Cardiac muscle cell (in vitro differentiated cells and primary cell): Measurements from ENCODE around the gene PEX14. TPM values are rescaled to one million over a fixed set of nuclear protein-coding genes. Genes with fewer than 3 reads are reported as not detected.

Experiments used
- DNase-seq, 2 donors: peaks; one replicate each; pipeline versions ENCODE4 v3.0.0 to v3.0.0-alpha.2; 2010 to 2017; ENCODE audit warnings: low read depth in 1 of 2, low spot score in 1 of 2
- H3K27ac ChIP-seq: fragments of 200-600 bp; sonication (generic); 2 replicates; pipeline ENCODE4 v1.5.1; 2016
- H3K27me3 ChIP-seq: fragments of 200-600 bp; sonication (generic); 2 replicates; pipeline ENCODE4 v1.6.0; 2016; ENCODE audit warnings: control low read depth
- H3K36me3 ChIP-seq: fragments of 200-600 bp; sonication (generic); 2 replicates; pipeline ENCODE4 v1.5.1; 2016; ENCODE audit warnings: control low read depth
- H3K4me1 ChIP-seq: fragments of 200-600 bp; sonication (generic); 2 replicates; pipeline ENCODE4 v1.8.1; 2017; ENCODE audit warnings: low read depth, mild to moderate bottlenecking, mixed run types
- H3K4me3 ChIP-seq: fragments of 200-600 bp; sonication (generic); 2 replicates; pipeline ENCODE4 v1.5.1; 2016; ENCODE audit warnings: mild to moderate bottlenecking
- H3K9me3 ChIP-seq: fragments of 200-600 bp; sonication (generic); 2 replicates; pipeline ENCODE4 v1.5.1; 2017; ENCODE audit warnings: low read depth, mild to moderate bottlenecking, control low read depth
- polyA plus RNA-seq: library from polyadenylated mRNA; unstranded; fragments of >200 nt; fragmentation: Nextera tagmentation; extraction: Ambion mirVana; gene quantifications from 2 replicates; pipeline ENCODE4 v1.2.1, GENCODE V29; 2016
- total RNA-seq: library from RNA; depleted of rRNA; stranded (reverse); fragments of >200 nt; gene quantifications from 2 replicates; pipeline ENCODE4 v1.2.3, GENCODE V29; 2016
- TF ChIP-seq, protein P1 (sequence below): IDR thresholded peaks from 2 replicates; pipeline ENCODE4 v1.5.1; 2012; ENCODE audit warnings: low read depth, mild to moderate bottlenecking, low read length

PEX14 gene
- total and polyA plus RNA-seq, 2 experiments from 2014 or later: 25.0 to 32.1 TPM

DNA sequence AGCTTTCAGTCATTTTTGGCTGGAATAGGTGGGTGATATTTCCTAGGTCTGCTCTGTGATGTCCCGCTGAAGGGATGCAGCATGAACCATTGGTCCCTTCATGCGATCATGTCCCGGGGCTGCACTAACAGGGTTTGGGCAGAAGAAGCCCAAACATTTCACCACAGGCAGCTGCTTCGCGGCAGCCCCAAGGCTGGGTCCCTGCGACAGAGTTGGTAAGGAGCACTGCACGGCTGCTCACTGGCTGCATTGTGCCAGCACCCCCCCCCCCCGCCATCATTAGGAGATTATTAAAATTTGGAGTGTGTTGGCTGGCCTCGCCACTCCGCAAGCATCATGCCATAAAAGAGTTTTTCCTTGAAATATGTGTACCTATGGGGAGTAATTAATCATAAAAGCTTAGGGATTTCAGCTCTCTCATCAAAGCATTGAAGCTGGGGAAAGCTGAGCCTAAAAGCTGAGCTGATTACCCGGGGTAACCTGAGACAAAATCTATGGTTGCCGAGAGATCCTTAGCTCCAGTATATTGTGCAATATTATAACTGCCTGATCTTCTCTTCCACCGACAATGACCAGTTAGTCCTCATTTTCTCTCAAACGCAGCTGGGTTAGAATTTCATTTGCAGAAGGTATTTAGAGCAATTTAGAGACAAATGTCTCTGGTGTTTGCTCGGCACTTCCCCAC, 62.5 kb downstream of the PEX14 start:
- H3K27ac ChIP-seq: no peak overlapping the region
- H3K4me3 ChIP-seq: no peak overlapping the region
- H3K4me1 ChIP-seq: peaks cover 31% of the 10 kb centered on the region
- no peak for DNase-seq
- TF ChIP-seq, protein P1, sequence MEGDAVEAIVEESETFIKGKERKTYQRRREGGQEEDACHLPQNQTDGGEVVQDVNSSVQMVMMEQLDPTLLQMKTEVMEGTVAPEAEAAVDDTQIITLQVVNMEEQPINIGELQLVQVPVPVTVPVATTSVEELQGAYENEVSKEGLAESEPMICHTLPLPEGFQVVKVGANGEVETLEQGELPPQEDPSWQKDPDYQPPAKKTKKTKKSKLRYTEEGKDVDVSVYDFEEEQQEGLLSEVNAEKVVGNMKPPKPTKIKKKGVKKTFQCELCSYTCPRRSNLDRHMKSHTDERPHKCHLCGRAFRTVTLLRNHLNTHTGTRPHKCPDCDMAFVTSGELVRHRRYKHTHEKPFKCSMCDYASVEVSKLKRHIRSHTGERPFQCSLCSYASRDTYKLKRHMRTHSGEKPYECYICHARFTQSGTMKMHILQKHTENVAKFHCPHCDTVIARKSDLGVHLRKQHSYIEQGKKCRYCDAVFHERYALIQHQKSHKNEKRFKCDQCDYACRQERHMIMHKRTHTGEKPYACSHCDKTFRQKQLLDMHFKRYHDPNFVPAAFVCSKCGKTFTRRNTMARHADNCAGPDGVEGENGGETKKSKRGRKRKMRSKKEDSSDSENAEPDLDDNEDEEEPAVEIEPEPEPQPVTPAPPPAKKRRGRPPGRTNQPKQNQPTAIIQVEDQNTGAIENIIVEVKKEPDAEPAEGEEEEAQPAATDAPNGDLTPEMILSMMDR: no peak
- peaks cover 5% of the 10 kb centered on the region for H3K36me3 ChIP-seq
- H3K27me3 ChIP-seq: no peaks in the 10 kb centered on the region
- H3K9me3 ChIP-seq: no peaks in the 10 kb centered on the region

DNA sequence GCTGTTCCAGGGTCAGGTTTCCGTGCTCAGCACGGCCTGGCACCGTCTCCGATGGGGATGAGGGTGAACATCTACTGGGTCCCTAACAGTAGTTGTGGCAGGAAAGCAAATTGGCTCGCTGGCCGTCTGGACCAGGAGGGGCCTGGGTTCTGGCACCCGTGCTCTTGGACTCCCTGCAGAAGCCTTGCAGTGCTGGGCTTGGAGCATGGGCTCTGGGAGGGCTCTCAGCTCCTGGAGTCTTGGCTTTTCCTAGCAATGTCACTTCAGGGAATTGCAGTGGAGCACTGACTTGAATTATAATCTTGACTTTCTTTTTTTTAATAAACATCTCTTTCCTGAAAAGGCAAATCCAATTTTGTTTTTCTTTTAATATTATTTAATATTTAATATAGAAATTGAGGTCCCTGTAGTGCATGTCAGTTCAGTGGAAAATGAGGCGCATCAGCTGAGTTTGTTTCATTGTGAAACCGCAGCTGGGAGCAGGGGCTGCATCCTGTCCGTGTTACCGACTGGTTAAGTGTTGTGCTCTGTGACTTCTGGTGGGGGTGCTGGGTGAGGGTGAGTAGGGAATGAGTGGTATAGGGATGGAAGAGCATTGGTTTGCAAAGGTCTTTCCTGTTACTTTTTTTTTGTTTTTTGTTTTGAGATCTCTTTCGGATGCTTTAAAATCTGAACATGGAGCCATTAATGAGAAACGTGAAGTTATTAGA, 64.1 kb downstream of the PEX14 start:
- Histone ChIP-seq H3K4me1 (peaks cover 31% of the 10 kb centered on the region), H3K27ac (peak overlapping the region; percentile 32), H3K27me3 (no peaks in the 10 kb centered on the region), H3K9me3 (no peaks in the 10 kb centered on the region), H3K36me3 (peaks cover 5% of the 10 kb centered on the region), H3K4me3 (no peak overlapping the region)
- peak in 1 of 2 donors; percentile 15 for DNase-seq
- TF ChIP-seq, protein P1: no peak

DNA sequence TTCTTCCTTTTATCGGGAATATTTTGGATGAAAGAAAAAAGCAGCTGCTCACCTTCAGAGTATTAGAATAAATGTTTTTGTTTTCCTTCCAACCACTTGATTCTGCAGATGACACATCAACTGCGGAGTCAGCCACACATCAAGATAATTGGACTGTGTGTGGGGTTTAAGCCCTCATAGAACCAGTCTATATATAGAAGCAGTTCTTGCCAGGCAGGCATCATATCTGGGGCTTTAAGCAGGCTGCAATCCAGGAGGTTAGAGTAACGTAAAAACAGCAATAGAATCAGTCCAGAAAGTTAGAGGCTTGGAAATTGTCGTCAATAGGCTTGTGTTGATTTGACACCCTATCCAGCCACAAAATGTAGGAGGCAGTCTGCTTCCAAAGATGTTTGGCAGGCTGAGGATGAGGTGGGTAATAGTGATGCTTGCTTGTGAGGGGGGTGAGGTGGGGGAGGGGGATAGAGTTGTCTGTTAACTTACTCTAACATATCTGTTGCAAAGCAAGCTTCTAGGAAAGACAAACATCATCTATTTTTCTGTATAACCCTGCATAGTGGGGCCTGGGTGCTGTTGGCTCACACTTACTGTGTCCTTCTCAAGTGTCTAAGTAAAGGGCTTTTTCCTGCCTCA, 64.8 kb downstream of the PEX14 start:
- peak in 1 of 2 donors; percentile 73 for DNase-seq
- Histone ChIP-seq H3K4me1 (peaks cover 31% of the 10 kb centered on the region), H3K4me3 (no peak overlapping the region), H3K27ac (peak overlapping the region; percentile 57), H3K9me3 (no peaks in the 10 kb centered on the region), H3K36me3 (peaks cover 5% of the 10 kb centered on the region), H3K27me3 (no peaks in the 10 kb centered on the region)
- TF ChIP-seq, protein P1: no peak

DNA sequence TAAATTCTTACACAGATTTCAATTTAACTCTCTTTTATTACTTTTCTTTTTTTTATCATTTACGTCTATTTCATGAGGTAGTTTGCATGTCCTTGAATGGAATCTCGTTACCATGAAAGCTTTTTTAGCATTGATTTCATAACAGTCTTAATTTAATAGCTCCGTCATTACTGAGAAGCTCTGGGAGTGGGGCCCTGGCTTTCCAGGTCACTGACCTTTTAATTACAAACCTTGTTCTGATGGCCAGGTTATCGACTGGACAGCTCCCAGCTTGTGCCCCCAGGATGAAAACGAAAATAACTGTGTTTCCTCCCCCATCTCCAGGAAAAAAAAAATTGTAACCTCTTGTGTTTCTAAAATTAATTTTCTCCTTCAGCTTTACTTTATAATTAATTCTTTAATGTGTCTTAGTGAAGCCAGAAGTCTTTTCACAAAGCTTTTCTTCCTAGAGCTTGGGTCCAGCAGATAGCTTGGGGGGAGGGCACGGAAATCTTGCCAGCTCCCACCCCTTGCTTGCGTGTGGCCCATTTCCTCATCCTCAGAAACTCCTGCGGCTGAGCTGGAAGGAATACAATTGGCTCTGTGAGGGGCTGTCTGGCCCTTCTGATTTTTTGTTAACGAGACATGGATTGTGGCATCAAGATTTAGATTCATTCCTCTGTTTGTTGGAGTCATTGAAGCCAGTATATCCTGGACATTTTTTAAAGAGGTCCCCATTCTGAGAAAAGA, 65.7 kb downstream of the PEX14 start:
- DNase-seq: peak in 1 of 2 donors; percentile 83
- Histone ChIP-seq H3K9me3 (no peaks in the 10 kb centered on the region), H3K4me1 (peaks cover 31% of the 10 kb centered on the region), H3K36me3 (peaks cover 5% of the 10 kb centered on the region), H3K4me3 (no peak overlapping the region), H3K27me3 (no peaks in the 10 kb centered on the region), H3K27ac (peak overlapping the region; percentile 57)
- TF ChIP-seq, protein P1: no peak

DNA sequence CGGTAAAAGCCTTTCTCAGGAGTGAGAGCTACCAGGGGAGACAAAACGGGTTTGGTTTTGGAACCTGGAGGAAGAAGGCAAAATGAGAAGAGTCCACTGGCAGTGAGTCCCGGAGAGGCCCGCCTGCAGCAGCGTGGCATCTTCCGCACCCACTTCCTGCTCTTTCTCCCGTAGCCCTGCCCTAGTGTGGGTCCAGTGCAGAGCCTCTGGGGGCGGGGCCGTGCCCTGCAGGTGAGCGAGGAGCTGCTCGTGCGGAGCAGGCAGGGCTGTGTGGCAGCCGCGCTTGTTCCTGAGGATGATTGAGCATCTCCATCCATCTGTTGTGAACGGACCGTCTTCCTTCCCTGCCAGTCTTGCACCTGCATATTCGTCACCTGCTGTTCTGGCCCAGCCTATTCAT, 66.5 kb downstream of the PEX14 start:
- Histone ChIP-seq H3K27me3 (no peaks in the 10 kb centered on the region), H3K36me3 (peaks cover 4% of the 10 kb centered on the region), H3K4me1 (peaks cover 31% of the 10 kb centered on the region), H3K4me3 (no peak overlapping the region), H3K9me3 (no peaks in the 10 kb centered on the region), H3K27ac (peak overlapping the region; percentile 57)
- DNase-seq: no peak
- TF ChIP-seq, protein P1: no peak
